H9 (cell line): ENCODE results near the gene SDF2. TPM values are rescaled to one million over a fixed set of nuclear protein-coding genes. Genes with fewer than 3 reads are reported as not detected.

Experiments
- DNase-seq: peaks from one replicate; pipeline ENCODE4 v3.0.0-alpha.2; 2017
- H2AFZ ChIP-seq: one replicate; pipeline ENCODE4 v1.6.1; 2013; ENCODE audit warnings: mild to moderate bottlenecking, low read length, control low read depth, moderate library complexity
- H2AK5ac ChIP-seq: 2 replicates; pipeline ENCODE4 v1.6.1; 2013; ENCODE audit warnings: low read length, control low read depth, mixed read lengths; ENCODE audit not compliant: insufficient read length
- H2BK120ac ChIP-seq: one replicate; pipeline ENCODE4 v1.6.1; 2013; ENCODE audit warnings: low read depth, mild to moderate bottlenecking, low read length, control low read depth, inconsistent platforms; ENCODE audit not compliant: poor library complexity, severe bottlenecking
- H2BK12ac ChIP-seq: 2 replicates; pipeline ENCODE4 v1.6.1; 2013; ENCODE audit warnings: low read length, control low read depth, mixed read lengths, low read depth; ENCODE audit not compliant: insufficient read length
- H2BK15ac ChIP-seq: 2 replicates; pipeline ENCODE4 v1.6.1; 2013; ENCODE audit warnings: low read depth, low read length, control low read depth
- H2BK20ac ChIP-seq: one replicate; pipeline ENCODE4 v1.6.1; 2013; ENCODE audit warnings: low read depth, mild to moderate bottlenecking, low read length, control low read depth, inconsistent platforms; ENCODE audit not compliant: poor library complexity, severe bottlenecking
- H2BK5ac ChIP-seq: 2 replicates; pipeline ENCODE4 v1.6.1; 2013; ENCODE audit warnings: low read length, control low read depth, mixed read lengths; ENCODE audit not compliant: insufficient read length
- H3K14ac ChIP-seq: 2 replicates; pipeline ENCODE4 v1.6.1; 2013; ENCODE audit warnings: low read length, control low read depth; ENCODE audit not compliant: insufficient read depth
- H3K18ac ChIP-seq: 2 replicates; pipeline ENCODE4 v1.6.1; 2013; ENCODE audit warnings: low read depth, mild to moderate bottlenecking, mixed read lengths, low read length, control low read depth; ENCODE audit not compliant: insufficient read length
- H3K23ac ChIP-seq: 2 replicates; pipeline ENCODE4 v1.6.1; 2013; ENCODE audit warnings: low read length, control low read depth, mixed read lengths, low read depth; ENCODE audit not compliant: insufficient read length
- H3K23me2 ChIP-seq: 2 replicates; pipeline ENCODE4 v1.6.1; 2013; ENCODE audit warnings: low read depth, mild to moderate bottlenecking, mixed read lengths, low read length, control low read depth; ENCODE audit not compliant: insufficient read length, poor library complexity, severe bottlenecking
- H3K27ac ChIP-seq: 2 replicates; pipeline ENCODE4 v1.5.1; 2013; ENCODE audit warnings: low read length, control low read depth, mixed read lengths, low read depth; ENCODE audit not compliant: insufficient read length
- H3K27me3 ChIP-seq: 2 replicates; pipeline ENCODE4 v1.6.1; 2013; ENCODE audit warnings: low read length, control low read depth, inconsistent platforms; ENCODE audit not compliant: insufficient read depth
- H3K4ac ChIP-seq: 2 replicates; pipeline ENCODE4 v1.6.1; 2013; ENCODE audit warnings: low read depth, mild to moderate bottlenecking, control low read depth, inconsistent platforms, low read length, moderate library complexity
- H3K4me1 ChIP-seq: 2 replicates; pipeline ENCODE4 v1.6.1; 2013; ENCODE audit warnings: low read length, control low read depth, inconsistent platforms; ENCODE audit not compliant: insufficient read depth
- H3K4me2 ChIP-seq: 2 replicates; pipeline ENCODE4 v1.6.1; 2013; ENCODE audit warnings: low read length, control low read depth, mixed read lengths; ENCODE audit not compliant: insufficient read length, insufficient read depth
- H3K56ac ChIP-seq: 2 replicates; pipeline ENCODE4 v1.6.1; 2013; ENCODE audit warnings: low read depth, mild to moderate bottlenecking, mixed read lengths, low read length, control low read depth; ENCODE audit not compliant: insufficient read length
- H3K79me1 ChIP-seq: 2 replicates; pipeline ENCODE4 v1.6.1; 2013; ENCODE audit warnings: low read depth, mild to moderate bottlenecking, moderate library complexity, low read length, control low read depth, inconsistent platforms; ENCODE audit not compliant: insufficient read depth, poor library complexity, severe bottlenecking
- H3K79me2 ChIP-seq: 2 replicates; pipeline ENCODE4 v1.6.1; 2013; ENCODE audit warnings: low read length, control low read depth, inconsistent platforms; ENCODE audit not compliant: insufficient read depth
- H3K9ac ChIP-seq: 2 replicates; pipeline ENCODE4 v1.6.1; 2013; ENCODE audit warnings: low read length, control low read depth, mixed read lengths; ENCODE audit not compliant: insufficient read length; ENCODE audit errors: extremely low read depth
- H3K9me3 ChIP-seq: one replicate; pipeline ENCODE4 v1.6.1; 2013; ENCODE audit warnings: low read depth, low read length, inconsistent platforms; ENCODE audit not compliant: control insufficient read depth
- H3T11ph ChIP-seq: one replicate; pipeline ENCODE4 v1.6.1; 2013; ENCODE audit warnings: mild to moderate bottlenecking, low read length, control low read depth, inconsistent platforms
- H4K20me1 ChIP-seq: one replicate; pipeline ENCODE4 v1.6.1; 2013; ENCODE audit not compliant: control insufficient read depth, insufficient read length, insufficient read depth
- H4K5ac ChIP-seq: 2 replicates; pipeline ENCODE4 v1.6.1; 2013; ENCODE audit warnings: low read depth, mild to moderate bottlenecking, mixed read lengths, low read length, control low read depth; ENCODE audit not compliant: insufficient read length
- H4K8ac ChIP-seq: replicated peaks from 2 replicates; pipeline ENCODE4 v1.6.1; 2013; ENCODE audit warnings: low read length, control low read depth, mixed read lengths, low read depth; ENCODE audit not compliant: insufficient read length
- H4K91ac ChIP-seq: 2 replicates; pipeline ENCODE4 v1.6.1; 2013; ENCODE audit warnings: low read depth, mild to moderate bottlenecking, moderate library complexity, mixed read lengths, low read length, control low read depth; ENCODE audit not compliant: insufficient read length
- H3K27ac Mint-ChIP-seq, 3 experiments: 2 replicates in 2 of 3; 3 replicates in 1 of 3; pipeline ENCODE4 v1.8.0; 2020 to 2021; ENCODE audit warnings: mixed read lengths in 3 of 3, mild to moderate bottlenecking in 1 of 3, moderate library complexity in 1 of 3
- H3K27me3 Mint-ChIP-seq: 2 replicates; pipeline ENCODE4 v1.8.0; 2021; ENCODE audit warnings: low read depth, mild to moderate bottlenecking, moderate library complexity, mixed read lengths
- H3K36me3 Mint-ChIP-seq, 3 experiments: 2 replicates in 2 of 3; 3 replicates in 1 of 3; pipeline ENCODE4 v1.8.0; 2020 to 2021; ENCODE audit warnings: low read depth in 3 of 3, mixed read lengths in 3 of 3; ENCODE audit not compliant: insufficient read depth in 1 of 3
- H3K4me1 Mint-ChIP-seq, 2 experiments: 2 replicates each; pipeline ENCODE4 v1.8.0; 2020; ENCODE audit warnings: mixed read lengths in 2 of 2
- H3K4me3 Mint-ChIP-seq, 2 experiments: 2 replicates in 1 of 2; 3 replicates in 1 of 2; pipeline ENCODE4 v1.8.0; 2020 to 2021; ENCODE audit warnings: mild to moderate bottlenecking in 2 of 2, mixed read lengths in 2 of 2, moderate library complexity in 1 of 2
- H3K9me3 Mint-ChIP-seq, 2 experiments: 2 replicates in 1 of 2; 3 replicates in 1 of 2; pipeline ENCODE4 v1.8.0; 2020; ENCODE audit warnings: mild to moderate bottlenecking in 2 of 2, mixed read lengths in 2 of 2, moderate library complexity in 1 of 2
- WGBS: extraction: QIAGEN DNeasy Blood & Tissue Kit; methylation state at CpG from one replicate; pipeline ENCODE4 v1.1.7; 2013; ENCODE audit warnings: missing lambda C conversion rate, low lambda C conversion rate, mixed read lengths; ENCODE audit not compliant: insufficient read length; ENCODE audit errors: extremely low coverage; 5-methylcytosine and 5-hydroxymethylcytosine counted together
- total RNA-seq: library from RNA; stranded (reverse); gene quantifications from 2 replicates; pipeline ENCODE4 v1.2.1, GENCODE V29; 2021
- TF ChIP-seq, protein P1 (sequence below): fragments of 200-600 bp; sonication (generic); conservative IDR thresholded peaks from 3 replicates; pipeline ENCODE4 v1.8.0; 2021; ENCODE audit warnings: antibody characterized with exemption, mild to moderate bottlenecking

Gene SDF2
- total RNA-seq, 1 experiment from 2014 or later = 40.2 TPM

DNA sequence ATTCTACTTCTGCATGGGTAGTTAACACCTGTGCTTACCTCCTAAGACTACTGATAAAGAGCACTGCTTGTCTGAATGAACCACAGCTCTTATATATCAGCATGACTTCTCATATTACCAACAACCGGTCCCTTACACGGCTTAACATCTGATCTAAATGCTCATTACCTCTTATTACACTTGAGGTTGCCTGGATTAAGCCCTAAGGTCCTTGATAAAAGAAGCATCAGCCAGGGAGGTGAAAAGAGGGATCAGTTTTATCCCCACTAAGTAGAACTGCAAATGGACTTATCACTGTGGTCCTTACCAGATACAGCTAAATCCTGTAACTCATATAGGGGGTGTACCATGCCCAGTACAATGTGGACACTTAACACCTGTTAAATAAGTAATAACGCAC is 39.5 kb downstream of the SDF2 start:
- no peak overlapping the region for H3K23ac ChIP-seq
- H3T11ph ChIP-seq = no peak overlapping the region
- no peak overlapping the region for H4K5ac ChIP-seq
- H3K23me2 ChIP-seq = no peaks in the 10 kb centered on the region
- H3K4me2 ChIP-seq = no peak overlapping the region
- Mint-ChIP-seq H3K4me1 (no peaks in the 10 kb centered on the region), H3K9me3 (no peaks in the 10 kb centered on the region), H3K27me3 (no peaks in the 10 kb centered on the region), H3K27ac (no peak overlapping the region), H3K4me3 (no peak overlapping the region), H3K36me3 (peaks cover 50 to 92% (median 86%) of the 10 kb centered on the region in 3 experiments; a peak in 6 of 7 replicates)
- WGBS = no CpG with 5 or more reads among the region's 3 CpGs
- H4K20me1 ChIP-seq = no peaks in the 10 kb centered on the region
- no peak overlapping the region for H2BK15ac ChIP-seq
- H3K27me3 ChIP-seq = no peaks in the 10 kb centered on the region
- no peak overlapping the region for H3K4ac ChIP-seq
- no peak overlapping the region for H3K18ac ChIP-seq
- no peak overlapping the region for H4K8ac ChIP-seq
- no peak overlapping the region for H2BK5ac ChIP-seq
- H4K91ac ChIP-seq = no peak overlapping the region
- H3K79me2 ChIP-seq = no peaks in the 10 kb centered on the region
- H3K4me1 ChIP-seq = no peaks in the 10 kb centered on the region
- no peak overlapping the region for H3K27ac ChIP-seq
- no peaks in the 10 kb centered on the region for H3K9me3 ChIP-seq
- no peak overlapping the region for H2AK5ac ChIP-seq
- H3K79me1 ChIP-seq = no peaks in the 10 kb centered on the region
- no peak overlapping the region for H3K9ac ChIP-seq
- H3K14ac ChIP-seq = no peak overlapping the region
- no peak for DNase-seq
- TF ChIP-seq, protein P1, sequence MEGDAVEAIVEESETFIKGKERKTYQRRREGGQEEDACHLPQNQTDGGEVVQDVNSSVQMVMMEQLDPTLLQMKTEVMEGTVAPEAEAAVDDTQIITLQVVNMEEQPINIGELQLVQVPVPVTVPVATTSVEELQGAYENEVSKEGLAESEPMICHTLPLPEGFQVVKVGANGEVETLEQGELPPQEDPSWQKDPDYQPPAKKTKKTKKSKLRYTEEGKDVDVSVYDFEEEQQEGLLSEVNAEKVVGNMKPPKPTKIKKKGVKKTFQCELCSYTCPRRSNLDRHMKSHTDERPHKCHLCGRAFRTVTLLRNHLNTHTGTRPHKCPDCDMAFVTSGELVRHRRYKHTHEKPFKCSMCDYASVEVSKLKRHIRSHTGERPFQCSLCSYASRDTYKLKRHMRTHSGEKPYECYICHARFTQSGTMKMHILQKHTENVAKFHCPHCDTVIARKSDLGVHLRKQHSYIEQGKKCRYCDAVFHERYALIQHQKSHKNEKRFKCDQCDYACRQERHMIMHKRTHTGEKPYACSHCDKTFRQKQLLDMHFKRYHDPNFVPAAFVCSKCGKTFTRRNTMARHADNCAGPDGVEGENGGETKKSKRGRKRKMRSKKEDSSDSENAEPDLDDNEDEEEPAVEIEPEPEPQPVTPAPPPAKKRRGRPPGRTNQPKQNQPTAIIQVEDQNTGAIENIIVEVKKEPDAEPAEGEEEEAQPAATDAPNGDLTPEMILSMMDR = no peak
- H2AFZ ChIP-seq = no peak overlapping the region
- no peak overlapping the region for H2BK120ac ChIP-seq
- H2BK20ac ChIP-seq = no peak overlapping the region
- H3K56ac ChIP-seq = no peak overlapping the region
- H2BK12ac ChIP-seq = no peak overlapping the region
